HepG2 (cell line): ENCODE results near the gene PMM2. TPM values are rescaled to one million over a fixed set of nuclear protein-coding genes. Genes with fewer than 3 reads are reported as not detected.

Source experiments
- AGO2 ChIP-seq: fragments of 200-400 bp; formaldehyde crosslinking; optimal IDR thresholded peaks from 2 replicates; pipeline ENCODE3; 2017; ENCODE audit warnings: mild to moderate bottlenecking, low read depth, low read length, moderate library complexity
- ATF7-NPFF ChIP-seq: sonication (generic); formaldehyde crosslinking; IDR thresholded peaks from 2 replicates; pipeline ENCODE4 v1.8.1; 2023; ENCODE audit warnings: mild to moderate bottlenecking, low read depth, missing genetic modification reagents, moderate library complexity
- GTF2F1 ChIP-seq: fragments of 150-350 bp; IDR thresholded peaks from 2 replicates; pipeline ENCODE4 v1.6.1; 2014; ENCODE audit warnings: low read length
- HNF4A ChIP-seq: sonication (generic); formaldehyde crosslinking; IDR thresholded peaks from 2 replicates; pipeline ENCODE4 v1.4.0; 2020; ENCODE audit warnings: missing genetic modification reagents
- HNRNPL ChIP-seq: fragments of 200-400 bp; formaldehyde crosslinking; IDR thresholded peaks from 2 replicates; pipeline ENCODE4 v1.6.1; 2017; ENCODE audit warnings: mild to moderate bottlenecking, low read depth, low read length
- MYC ChIP-seq: sonication (generic); formaldehyde crosslinking; IDR thresholded peaks from 2 replicates; pipeline ENCODE4 v1.9.0; 2021; ENCODE audit warnings: missing genetic modification reagents, borderline replicate concordance
- REPIN1 ChIP-seq: sonication (generic); formaldehyde crosslinking; IDR thresholded peaks from 2 replicates; pipeline ENCODE4 v1.8.0; 2022; ENCODE audit warnings: missing genetic modification reagents, low read depth, mild to moderate bottlenecking, borderline replicate concordance
- SRSF1 ChIP-seq: fragments of 200-400 bp; formaldehyde crosslinking; optimal IDR thresholded peaks from 2 replicates; pipeline ENCODE3; 2017; ENCODE audit warnings: mild to moderate bottlenecking, low read depth, low read length, moderate library complexity
- ZBTB20 ChIP-seq: sonication (generic); formaldehyde crosslinking; IDR thresholded peaks from 2 replicates; pipeline ENCODE4 v1.8.1; 2023; ENCODE audit warnings: missing genetic modification reagents, low read depth, mild to moderate bottlenecking, borderline replicate concordance
- ZNF160 ChIP-seq: sonication (generic); formaldehyde crosslinking; IDR thresholded peaks from 2 replicates; pipeline ENCODE4 v1.8.0; 2022; ENCODE audit warnings: mild to moderate bottlenecking, inconsistent platforms, missing genetic modification reagents
- ZNF354B ChIP-seq: sonication (generic); formaldehyde crosslinking; IDR thresholded peaks from 2 replicates; pipeline ENCODE4 v1.8.0; 2022; ENCODE audit warnings: mild to moderate bottlenecking, missing genetic modification reagents
- ZNF468 ChIP-seq: sonication (generic); formaldehyde crosslinking; IDR thresholded peaks from 2 replicates; pipeline ENCODE4 v1.8.0; 2022; ENCODE audit warnings: mild to moderate bottlenecking, moderate library complexity, missing genetic modification reagents
- ZNF749 ChIP-seq: sonication (generic); formaldehyde crosslinking; IDR thresholded peaks from 2 replicates; pipeline ENCODE4 v1.8.0; 2022; ENCODE audit warnings: mild to moderate bottlenecking, missing genetic modification reagents, moderate library complexity, borderline replicate concordance
- ZNF891 ChIP-seq: sonication (generic); formaldehyde crosslinking; IDR thresholded peaks from 2 replicates; pipeline ENCODE4 v1.5.0; 2020; ENCODE audit warnings: mild to moderate bottlenecking, missing genetic modification reagents
- polyA plus RNA-seq, 8 experiments: library from polyadenylated mRNA; depleted of rRNA in 3 of 8; stranded (reverse) in 7 of 8; unstranded in 1 of 8; fragments of >200 nt; fragmentation: Illumina TruSeq in 4 of 8; extraction: Trizol in 4 of 8; gene quantifications; 2 replicates each; pipeline versions ENCODE4 v1.2.1 to v1.2.3, GENCODE V29; 2011 to 2016; ENCODE audit warnings: low read depth in 4 of 8, missing spikeins in 1 of 8, mixed read lengths in 1 of 8; ENCODE audit not compliant: insufficient read depth in 1 of 8
- total RNA-seq, 5 experiments: library from RNA; depleted of rRNA; stranded (reverse); fragments of >200 nt; fragmentation: Illumina TruSeq; extraction: Trizol; gene quantifications; 2 replicates each; pipeline ENCODE4 v1.2.3, GENCODE V29; 2016; ENCODE audit warnings: low read depth in 1 of 5
- TF ChIP-seq, protein P1 (sequence below): sonication (generic); formaldehyde crosslinking; IDR thresholded peaks from 2 replicates; pipeline ENCODE4 v1.8.1; 2022; ENCODE audit warnings: low read depth, mild to moderate bottlenecking, missing genetic modification reagents
- TF ChIP-seq, protein P2 (sequence below): sonication (generic); formaldehyde crosslinking; conservative IDR thresholded peaks from 2 replicates; pipeline ENCODE4 v1.8.0; 2022; ENCODE audit warnings: mild to moderate bottlenecking, moderate library complexity, missing genetic modification reagents
- TF ChIP-seq, protein P3 (sequence below): sonication (generic); formaldehyde crosslinking; IDR thresholded peaks from 2 replicates; pipeline ENCODE4 v1.4.0; 2020; ENCODE audit warnings: missing genetic modification reagents, borderline replicate concordance
- TF ChIP-seq, protein P4 (sequence below): sonication (generic); formaldehyde crosslinking; IDR thresholded peaks from 2 replicates; pipeline ENCODE4 v1.5.0; 2020; ENCODE audit warnings: mild to moderate bottlenecking, missing genetic modification reagents, moderate library complexity

The PMM2 gene
- total and polyA plus RNA-seq, 2 of the 13 experiments (the other 11 are each of a cell fraction or from before 2014, with no cell fraction given) = 52.2 to 93.7 TPM

DNA sequence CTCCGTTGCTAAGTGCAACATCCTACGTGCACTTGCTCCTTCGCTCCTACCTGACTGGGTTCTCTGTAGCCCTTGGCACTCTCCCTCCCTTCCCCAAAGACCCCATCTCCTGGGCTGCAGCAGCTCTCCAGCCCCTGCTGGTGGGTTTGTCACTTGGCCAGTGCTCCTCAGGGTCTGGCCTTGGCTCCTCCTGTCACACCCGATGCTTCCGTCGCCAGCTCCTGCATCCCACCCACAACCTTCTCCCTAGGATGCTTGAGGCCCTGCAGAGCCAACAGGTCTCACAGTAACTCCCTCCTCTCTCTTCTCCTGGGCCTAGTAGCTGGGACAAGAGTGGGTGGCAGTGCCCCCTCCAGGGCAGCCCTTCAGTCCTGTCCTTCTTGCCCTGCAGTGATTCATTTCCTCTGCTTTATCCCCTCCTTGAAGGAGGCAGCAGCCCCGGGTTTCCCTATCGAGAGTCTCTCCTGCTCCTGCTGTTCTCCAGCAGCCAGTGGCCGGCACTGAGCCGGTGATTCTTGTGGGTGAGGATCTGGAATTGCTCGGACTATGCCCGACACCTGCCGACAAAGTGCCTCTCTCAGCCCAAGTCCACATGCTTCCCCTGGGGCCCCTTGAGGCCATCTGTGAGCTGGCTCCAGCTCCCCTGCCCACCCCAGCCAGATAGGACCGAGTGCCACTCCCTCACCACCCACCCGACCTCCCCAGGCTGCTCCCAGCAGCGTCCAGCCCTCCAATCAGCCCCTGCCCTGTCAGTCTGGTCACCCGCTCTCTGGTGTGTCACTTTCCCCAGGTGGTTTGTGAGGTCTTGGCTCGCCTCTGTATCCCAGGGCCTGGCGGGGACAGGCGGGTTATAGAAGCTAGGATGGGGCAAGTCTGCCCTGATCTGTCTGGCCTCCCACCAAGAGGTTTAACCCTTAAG lies 88.3 kb downstream of the PMM2 start (continued):
- TF ChIP-seq, protein P1, sequence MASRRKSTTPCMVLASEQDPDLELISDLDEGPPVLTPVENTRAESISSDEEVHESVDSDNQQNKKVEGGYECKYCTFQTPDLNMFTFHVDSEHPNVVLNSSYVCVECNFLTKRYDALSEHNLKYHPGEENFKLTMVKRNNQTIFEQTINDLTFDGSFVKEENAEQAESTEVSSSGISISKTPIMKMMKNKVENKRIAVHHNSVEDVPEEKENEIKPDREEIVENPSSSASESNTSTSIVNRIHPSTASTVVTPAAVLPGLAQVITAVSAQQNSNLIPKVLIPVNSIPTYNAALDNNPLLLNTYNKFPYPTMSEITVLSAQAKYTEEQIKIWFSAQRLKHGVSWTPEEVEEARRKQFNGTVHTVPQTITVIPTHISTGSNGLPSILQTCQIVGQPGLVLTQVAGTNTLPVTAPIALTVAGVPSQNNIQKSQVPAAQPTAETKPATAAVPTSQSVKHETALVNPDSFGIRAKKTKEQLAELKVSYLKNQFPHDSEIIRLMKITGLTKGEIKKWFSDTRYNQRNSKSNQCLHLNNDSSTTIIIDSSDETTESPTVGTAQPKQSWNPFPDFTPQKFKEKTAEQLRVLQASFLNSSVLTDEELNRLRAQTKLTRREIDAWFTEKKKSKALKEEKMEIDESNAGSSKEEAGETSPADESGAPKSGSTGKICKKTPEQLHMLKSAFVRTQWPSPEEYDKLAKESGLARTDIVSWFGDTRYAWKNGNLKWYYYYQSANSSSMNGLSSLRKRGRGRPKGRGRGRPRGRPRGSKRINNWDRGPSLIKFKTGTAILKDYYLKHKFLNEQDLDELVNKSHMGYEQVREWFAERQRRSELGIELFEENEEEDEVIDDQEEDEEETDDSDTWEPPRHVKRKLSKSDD (CRISPR knock-in tag) = no peak
- TF ChIP-seq SRSF1 (peak; percentile 76), MYC (CRISPR knock-in tag) (peak; percentile 58; the same call in 1 of the 2 replicates), ZBTB20 (CRISPR knock-in tag) (peak; percentile 68; the same call in 1 of the 2 replicates), AGO2 (peak; percentile 98), ZNF354B (CRISPR knock-in tag) (0 out of 2 replicates have a peak, but pooled peaks have one; percentile 30), ZNF891 (peak; percentile 30), ATF7-NPFF (CRISPR knock-in tag) (no peak), HNF4A (CRISPR knock-in tag) (peak; percentile 62), ZNF468 (CRISPR knock-in tag) (no peak), HNRNPL (peak; percentile 83), ZNF749 (CRISPR knock-in tag) (0 out of 2 replicates have a peak, but pooled peaks have one; percentile 64), REPIN1 (0 out of 2 replicates have a peak, but pooled peaks have one; percentile 39), ZNF160 (CRISPR knock-in tag) (0 out of 2 replicates have a peak, but pooled peaks have one; percentile 21), GTF2F1 (no peak)
- TF ChIP-seq, protein P2, sequence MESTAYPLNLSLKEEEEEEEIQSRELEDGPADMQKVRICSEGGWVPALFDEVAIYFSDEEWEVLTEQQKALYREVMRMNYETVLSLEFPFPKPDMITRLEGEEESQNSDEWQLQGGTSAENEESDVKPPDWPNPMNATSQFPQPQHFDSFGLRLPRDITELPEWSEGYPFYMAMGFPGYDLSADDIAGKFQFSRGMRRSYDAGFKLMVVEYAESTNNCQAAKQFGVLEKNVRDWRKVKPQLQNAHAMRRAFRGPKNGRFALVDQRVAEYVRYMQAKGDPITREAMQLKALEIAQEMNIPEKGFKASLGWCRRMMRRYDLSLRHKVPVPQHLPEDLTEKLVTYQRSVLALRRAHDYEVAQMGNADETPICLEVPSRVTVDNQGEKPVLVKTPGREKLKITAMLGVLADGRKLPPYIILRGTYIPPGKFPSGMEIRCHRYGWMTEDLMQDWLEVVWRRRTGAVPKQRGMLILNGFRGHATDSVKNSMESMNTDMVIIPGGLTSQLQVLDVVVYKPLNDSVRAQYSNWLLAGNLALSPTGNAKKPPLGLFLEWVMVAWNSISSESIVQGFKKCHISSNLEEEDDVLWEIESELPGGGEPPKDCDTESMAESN (CRISPR knock-in tag) = no peak
- TF ChIP-seq, protein P3, sequence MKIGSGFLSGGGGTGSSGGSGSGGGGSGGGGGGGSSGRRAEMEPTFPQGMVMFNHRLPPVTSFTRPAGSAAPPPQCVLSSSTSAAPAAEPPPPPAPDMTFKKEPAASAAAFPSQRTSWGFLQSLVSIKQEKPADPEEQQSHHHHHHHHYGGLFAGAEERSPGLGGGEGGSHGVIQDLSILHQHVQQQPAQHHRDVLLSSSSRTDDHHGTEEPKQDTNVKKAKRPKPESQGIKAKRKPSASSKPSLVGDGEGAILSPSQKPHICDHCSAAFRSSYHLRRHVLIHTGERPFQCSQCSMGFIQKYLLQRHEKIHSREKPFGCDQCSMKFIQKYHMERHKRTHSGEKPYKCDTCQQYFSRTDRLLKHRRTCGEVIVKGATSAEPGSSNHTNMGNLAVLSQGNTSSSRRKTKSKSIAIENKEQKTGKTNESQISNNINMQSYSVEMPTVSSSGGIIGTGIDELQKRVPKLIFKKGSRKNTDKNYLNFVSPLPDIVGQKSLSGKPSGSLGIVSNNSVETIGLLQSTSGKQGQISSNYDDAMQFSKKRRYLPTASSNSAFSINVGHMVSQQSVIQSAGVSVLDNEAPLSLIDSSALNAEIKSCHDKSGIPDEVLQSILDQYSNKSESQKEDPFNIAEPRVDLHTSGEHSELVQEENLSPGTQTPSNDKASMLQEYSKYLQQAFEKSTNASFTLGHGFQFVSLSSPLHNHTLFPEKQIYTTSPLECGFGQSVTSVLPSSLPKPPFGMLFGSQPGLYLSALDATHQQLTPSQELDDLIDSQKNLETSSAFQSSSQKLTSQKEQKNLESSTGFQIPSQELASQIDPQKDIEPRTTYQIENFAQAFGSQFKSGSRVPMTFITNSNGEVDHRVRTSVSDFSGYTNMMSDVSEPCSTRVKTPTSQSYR (CRISPR knock-in tag) = 0 out of 2 replicates have a peak, but pooled peaks have one; percentile 6
- TF ChIP-seq, protein P4, sequence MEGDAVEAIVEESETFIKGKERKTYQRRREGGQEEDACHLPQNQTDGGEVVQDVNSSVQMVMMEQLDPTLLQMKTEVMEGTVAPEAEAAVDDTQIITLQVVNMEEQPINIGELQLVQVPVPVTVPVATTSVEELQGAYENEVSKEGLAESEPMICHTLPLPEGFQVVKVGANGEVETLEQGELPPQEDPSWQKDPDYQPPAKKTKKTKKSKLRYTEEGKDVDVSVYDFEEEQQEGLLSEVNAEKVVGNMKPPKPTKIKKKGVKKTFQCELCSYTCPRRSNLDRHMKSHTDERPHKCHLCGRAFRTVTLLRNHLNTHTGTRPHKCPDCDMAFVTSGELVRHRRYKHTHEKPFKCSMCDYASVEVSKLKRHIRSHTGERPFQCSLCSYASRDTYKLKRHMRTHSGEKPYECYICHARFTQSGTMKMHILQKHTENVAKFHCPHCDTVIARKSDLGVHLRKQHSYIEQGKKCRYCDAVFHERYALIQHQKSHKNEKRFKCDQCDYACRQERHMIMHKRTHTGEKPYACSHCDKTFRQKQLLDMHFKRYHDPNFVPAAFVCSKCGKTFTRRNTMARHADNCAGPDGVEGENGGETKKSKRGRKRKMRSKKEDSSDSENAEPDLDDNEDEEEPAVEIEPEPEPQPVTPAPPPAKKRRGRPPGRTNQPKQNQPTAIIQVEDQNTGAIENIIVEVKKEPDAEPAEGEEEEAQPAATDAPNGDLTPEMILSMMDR (CRISPR knock-in tag) = peak; percentile 58
